ENCODE results near the gene BIVM.

Gene BIVM

DNA sequence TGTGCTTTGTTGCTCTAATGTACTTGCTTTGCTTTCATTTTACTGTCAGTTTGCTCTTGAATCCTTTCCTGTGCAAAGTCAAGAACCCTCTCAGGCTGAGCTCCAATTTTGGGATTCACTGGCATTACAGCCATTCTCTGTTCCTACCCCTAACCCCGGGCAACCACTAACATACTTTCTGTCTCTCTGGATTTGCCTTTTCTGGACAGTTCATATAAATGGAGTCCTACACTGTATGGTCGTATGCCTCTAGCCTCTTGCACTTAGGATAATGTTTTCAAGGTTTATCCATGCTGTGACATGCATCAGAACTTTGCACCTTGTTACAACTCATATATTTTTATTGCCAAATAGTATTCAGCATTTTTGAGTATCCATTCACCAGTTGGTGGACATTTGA, 22.6 kb upstream of the BIVM start:
- TF ChIP-seq, protein P1, sequence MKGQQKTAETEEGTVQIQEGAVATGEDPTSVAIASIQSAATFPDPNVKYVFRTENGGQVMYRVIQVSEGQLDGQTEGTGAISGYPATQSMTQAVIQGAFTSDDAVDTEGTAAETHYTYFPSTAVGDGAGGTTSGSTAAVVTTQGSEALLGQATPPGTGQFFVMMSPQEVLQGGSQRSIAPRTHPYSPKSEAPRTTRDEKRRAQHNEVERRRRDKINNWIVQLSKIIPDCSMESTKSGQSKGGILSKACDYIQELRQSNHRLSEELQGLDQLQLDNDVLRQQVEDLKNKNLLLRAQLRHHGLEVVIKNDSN (IDR thresholded peaks at IDR 0.05), result no peak
- TF ChIP-seq, protein P2, sequence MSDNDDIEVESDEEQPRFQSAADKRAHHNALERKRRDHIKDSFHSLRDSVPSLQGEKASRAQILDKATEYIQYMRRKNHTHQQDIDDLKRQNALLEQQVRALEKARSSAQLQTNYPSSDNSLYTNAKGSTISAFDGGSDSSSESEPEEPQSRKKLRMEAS (IDR thresholded peaks at IDR 0.05), result no peak
- no peak for TF ChIP-seq YY1 (IDR thresholded peaks at IDR 0.05; ENCODE audit: low read depth)
- no peak for TF ChIP-seq TEAD4 (IDR thresholded peaks at IDR 0.05)
- TF ChIP-seq RAD21 (IDR thresholded peaks at IDR 0.05; ENCODE audit: low read depth), result no peak
- no peak for TF ChIP-seq EGR1 (IDR thresholded peaks at IDR 0.05)
- no peak for TF ChIP-seq CEBPB (IDR thresholded peaks at IDR 0.05)
- TF ChIP-seq, protein P3, sequence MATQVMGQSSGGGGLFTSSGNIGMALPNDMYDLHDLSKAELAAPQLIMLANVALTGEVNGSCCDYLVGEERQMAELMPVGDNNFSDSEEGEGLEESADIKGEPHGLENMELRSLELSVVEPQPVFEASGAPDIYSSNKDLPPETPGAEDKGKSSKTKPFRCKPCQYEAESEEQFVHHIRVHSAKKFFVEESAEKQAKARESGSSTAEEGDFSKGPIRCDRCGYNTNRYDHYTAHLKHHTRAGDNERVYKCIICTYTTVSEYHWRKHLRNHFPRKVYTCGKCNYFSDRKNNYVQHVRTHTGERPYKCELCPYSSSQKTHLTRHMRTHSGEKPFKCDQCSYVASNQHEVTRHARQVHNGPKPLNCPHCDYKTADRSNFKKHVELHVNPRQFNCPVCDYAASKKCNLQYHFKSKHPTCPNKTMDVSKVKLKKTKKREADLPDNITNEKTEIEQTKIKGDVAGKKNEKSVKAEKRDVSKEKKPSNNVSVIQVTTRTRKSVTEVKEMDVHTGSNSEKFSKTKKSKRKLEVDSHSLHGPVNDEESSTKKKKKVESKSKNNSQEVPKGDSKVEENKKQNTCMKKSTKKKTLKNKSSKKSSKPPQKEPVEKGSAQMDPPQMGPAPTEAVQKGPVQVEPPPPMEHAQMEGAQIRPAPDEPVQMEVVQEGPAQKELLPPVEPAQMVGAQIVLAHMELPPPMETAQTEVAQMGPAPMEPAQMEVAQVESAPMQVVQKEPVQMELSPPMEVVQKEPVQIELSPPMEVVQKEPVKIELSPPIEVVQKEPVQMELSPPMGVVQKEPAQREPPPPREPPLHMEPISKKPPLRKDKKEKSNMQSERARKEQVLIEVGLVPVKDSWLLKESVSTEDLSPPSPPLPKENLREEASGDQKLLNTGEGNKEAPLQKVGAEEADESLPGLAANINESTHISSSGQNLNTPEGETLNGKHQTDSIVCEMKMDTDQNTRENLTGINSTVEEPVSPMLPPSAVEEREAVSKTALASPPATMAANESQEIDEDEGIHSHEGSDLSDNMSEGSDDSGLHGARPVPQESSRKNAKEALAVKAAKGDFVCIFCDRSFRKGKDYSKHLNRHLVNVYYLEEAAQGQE (IDR thresholded peaks at IDR 0.05; ENCODE audit: low read depth), result no peak
- TF ChIP-seq FOXM1 (IDR thresholded peaks at IDR 0.05; ENCODE audit: borderline replicate concordance, low read depth), result no peak
- TF ChIP-seq CREB1 (IDR thresholded peaks at IDR 0.05; ENCODE audit: low read depth), result no peak
- TF ChIP-seq NFIC (IDR thresholded peaks at IDR 0.05), result no peak
- no peak for TF ChIP-seq TCF12 (IDR thresholded peaks at IDR 0.05; ENCODE audit: low read depth)
- TF ChIP-seq ZBTB7A (IDR thresholded peaks at IDR 0.05; ENCODE audit: low read depth), result no peak
- no peak for TF ChIP-seq TAF1 (IDR thresholded peaks at IDR 0.05; ENCODE audit: low read depth)
- no peak for TF ChIP-seq EP300 (IDR thresholded peaks at IDR 0.05; ENCODE audit: borderline replicate concordance)

DNA sequence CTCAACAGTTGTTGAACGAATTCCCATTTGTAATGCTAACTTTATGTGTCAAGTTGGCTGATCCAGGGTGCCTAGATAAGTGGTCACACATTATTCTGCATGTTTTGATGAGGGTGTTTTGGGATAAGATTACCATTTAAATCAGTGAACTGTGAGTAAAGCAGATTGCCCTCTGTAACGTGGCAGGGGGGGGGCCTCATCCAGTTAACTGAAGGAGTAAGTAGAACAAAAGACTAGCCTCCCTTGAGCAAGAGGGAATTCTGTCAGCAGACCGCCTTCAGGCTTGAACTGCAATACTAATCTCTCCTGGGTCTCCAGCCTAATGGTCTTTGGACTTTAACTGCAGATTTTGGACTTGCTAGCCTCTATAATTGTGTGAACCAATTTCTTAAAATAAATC, 21.2 kb upstream of the BIVM start:
- TF ChIP-seq TEAD4 (IDR thresholded peaks at IDR 0.05), result no peak
- TF ChIP-seq, protein P2 (IDR thresholded peaks at IDR 0.05), result no peak
- no peak for TF ChIP-seq CREB1 (IDR thresholded peaks at IDR 0.05; ENCODE audit: low read depth)
- no peak for TF ChIP-seq ZBTB7A (IDR thresholded peaks at IDR 0.05; ENCODE audit: low read depth)
- TF ChIP-seq, protein P3 (IDR thresholded peaks at IDR 0.05; ENCODE audit: low read depth), result no peak
- TF ChIP-seq, protein P1 (IDR thresholded peaks at IDR 0.05), result no peak
- TF ChIP-seq RAD21 (IDR thresholded peaks at IDR 0.05; ENCODE audit: low read depth), result no peak
- no peak for TF ChIP-seq NFIC (IDR thresholded peaks at IDR 0.05)

DNA sequence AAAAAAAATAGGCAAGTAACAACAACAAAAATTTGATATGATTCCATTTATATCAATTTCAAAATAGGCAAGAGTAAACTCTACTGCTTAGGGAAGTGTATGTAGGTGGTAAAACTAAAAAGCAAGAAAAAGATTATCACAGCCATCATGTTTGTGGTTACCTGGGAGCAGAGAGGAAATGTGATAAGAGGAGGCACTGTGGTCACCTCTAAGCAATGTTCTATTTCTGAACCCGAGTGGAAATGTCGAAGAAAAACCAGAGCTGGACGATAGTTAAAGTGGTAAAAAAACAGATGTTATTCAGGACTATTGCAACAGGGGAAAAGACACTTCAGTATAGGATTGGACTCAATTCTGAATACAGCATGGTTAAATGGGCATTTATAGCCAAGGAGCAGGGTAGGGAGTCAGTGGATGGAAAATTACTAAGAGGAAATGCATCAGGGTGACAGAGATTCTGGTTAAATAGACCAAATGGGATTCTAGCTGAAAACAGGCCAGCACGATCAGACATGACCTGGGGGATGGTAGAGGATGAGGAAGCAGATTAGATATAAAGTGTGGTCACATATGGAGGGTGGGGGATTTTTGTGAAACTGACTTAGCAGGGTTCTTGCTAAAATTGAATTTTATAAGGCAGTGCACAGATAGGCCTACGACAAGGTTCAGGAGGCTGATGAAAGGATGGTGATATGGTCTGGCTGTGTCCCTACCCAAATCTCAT, 19.3 kb upstream of the BIVM start:
- TF ChIP-seq CREB1 (IDR thresholded peaks at IDR 0.05; ENCODE audit: low read depth), result no peak
- TF ChIP-seq TEAD4 (IDR thresholded peaks at IDR 0.05), result no peak
- TF ChIP-seq, protein P2 (IDR thresholded peaks at IDR 0.05), result no peak
- TF ChIP-seq FOXM1 (IDR thresholded peaks at IDR 0.05; ENCODE audit: borderline replicate concordance, low read depth), result no peak
- no peak for TF ChIP-seq NFIC (IDR thresholded peaks at IDR 0.05)
- no peak for TF ChIP-seq RAD21 (IDR thresholded peaks at IDR 0.05; ENCODE audit: low read depth)
- TF ChIP-seq, protein P1 (IDR thresholded peaks at IDR 0.05), result no peak
- no peak for TF ChIP-seq YY1 (IDR thresholded peaks at IDR 0.05; ENCODE audit: low read depth)
- TF ChIP-seq, protein P3 (IDR thresholded peaks at IDR 0.05; ENCODE audit: low read depth), result no peak
- TF ChIP-seq TCF12 (IDR thresholded peaks at IDR 0.05; ENCODE audit: low read depth), result no peak
- no peak for TF ChIP-seq EGR1 (IDR thresholded peaks at IDR 0.05)
- no peak for TF ChIP-seq EP300 (IDR thresholded peaks at IDR 0.05; ENCODE audit: borderline replicate concordance)
- no peak for TF ChIP-seq ZBTB7A (IDR thresholded peaks at IDR 0.05; ENCODE audit: low read depth)
- no peak for TF ChIP-seq TAF1 (IDR thresholded peaks at IDR 0.05; ENCODE audit: low read depth)
- TF ChIP-seq CEBPB (IDR thresholded peaks at IDR 0.05), result no peak
